ENCODE measurements around the gene CLEC16A. TPM values are rescaled to one million over a fixed set of nuclear protein-coding genes. Genes with fewer than 3 reads are reported as not detected.

The CLEC16A gene
- total RNA-seq, 4 donors from 2014 or later: 20.3 to 25.7 (median 25.1) TPM

DNA sequence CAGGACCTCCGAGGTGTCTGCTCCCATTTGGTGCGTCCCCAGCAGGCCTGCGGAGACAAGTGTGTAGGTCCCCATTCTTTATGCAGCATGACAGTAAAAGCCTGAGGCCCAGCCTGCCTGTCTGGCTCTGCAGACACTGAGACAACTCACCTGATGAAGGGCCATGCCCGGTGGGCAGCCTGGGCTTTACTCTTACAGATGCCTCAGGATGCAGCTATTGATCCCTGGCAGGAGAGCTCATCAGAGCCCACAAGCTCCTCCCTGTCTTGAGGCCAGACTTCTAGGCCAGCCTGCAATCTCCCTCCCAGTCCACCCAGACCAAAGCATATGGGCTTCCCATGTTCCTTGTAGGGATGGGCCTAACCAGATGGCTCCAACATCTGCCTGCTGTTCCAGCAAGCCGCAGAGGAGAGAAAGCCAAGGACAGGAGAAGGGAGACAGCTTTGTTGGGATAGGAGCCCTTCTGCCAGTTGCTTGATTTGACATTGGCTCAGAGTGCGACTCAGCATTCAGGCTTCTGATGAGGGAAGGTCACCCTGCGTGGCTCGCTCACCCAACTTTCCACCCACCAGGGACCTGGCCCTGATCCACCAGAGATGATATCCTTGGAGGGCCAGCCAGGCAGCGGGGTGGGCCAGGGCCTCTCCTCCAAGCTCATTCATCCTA, 224.2 kb downstream of the CLEC16A start:
- H3K4me1 ChIP-seq: peaks cover 0 to 4% (median 0%) of the 10 kb centered on the region in 3 donors
- no peak for DNase-seq
- intact Hi-C loops (cut with DNase I): no loop called here
- H3K36me3 ChIP-seq: peaks cover 0 to 59% (median 8%) of the 10 kb centered on the region in 3 donors
- H3K27me3 ChIP-seq: no peaks in the 10 kb centered on the region
- H3K9me3 ChIP-seq: no peaks in the 10 kb centered on the region
- 85% methylated on average over 5 of the region's 9 CpGs; no CpG with 5 or more reads in 1 of the 2 donors for WGBS, 2 donors
- H3K27ac ChIP-seq: no peak overlapping the region
- no peak for TF ChIP-seq CTCF (IDR thresholded peaks at IDR 0.05)
- TF ChIP-seq POLR2A (IDR thresholded peaks at IDR 0.05): no peak
- no peak overlapping the region for H3K4me3 ChIP-seq

DNA sequence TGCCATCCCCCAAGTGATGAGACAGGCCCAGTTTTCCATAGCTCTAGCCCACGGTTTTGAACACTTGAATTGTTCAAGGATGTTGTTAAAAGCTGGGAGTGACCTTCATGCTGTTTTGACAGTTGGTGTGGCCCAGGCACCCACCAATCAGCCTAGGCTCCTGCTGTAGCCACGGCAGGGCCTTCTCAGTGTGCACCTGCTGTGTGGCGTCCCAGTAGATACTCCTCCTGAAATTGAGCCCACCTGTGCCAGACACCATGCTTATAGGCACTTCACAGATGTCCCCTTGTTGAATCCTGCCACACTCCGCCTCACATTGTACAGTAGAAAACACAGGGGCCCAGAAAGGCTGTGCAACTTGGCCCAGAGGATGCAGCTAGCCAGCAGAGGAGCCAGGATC, 225.3 kb downstream of the CLEC16A start:
- TF ChIP-seq POLR2A (IDR thresholded peaks at IDR 0.05): no peak
- no peak for TF ChIP-seq CTCF (IDR thresholded peaks at IDR 0.05)

DNA sequence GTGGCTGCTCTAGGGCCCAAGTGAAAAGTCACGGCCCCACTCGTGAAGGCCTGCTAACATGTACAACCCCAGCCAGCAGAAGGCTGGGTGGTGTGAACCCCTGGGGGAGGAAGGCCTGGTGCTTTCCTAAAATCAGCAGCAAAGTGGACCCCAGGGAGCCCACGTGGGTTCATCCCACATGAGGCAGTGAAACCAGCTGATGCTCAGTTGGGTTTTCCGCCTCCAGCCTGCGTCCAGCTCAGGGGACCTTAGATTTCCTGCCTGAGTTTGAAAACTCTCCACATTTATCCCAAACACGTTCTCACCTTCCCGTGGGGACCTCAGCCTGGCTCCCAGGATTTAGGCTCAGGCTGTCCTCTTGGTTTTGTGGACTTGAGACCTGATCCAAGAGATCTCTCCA, 225.8 kb downstream of the CLEC16A start:
- no peak overlapping the region for H3K27ac ChIP-seq
- no peaks in the 10 kb centered on the region for H3K27me3 ChIP-seq
- intact Hi-C loops (cut with DNase I): no loop called here
- DNase-seq: no peak
- H3K9me3 ChIP-seq: no peaks in the 10 kb centered on the region
- no peak overlapping the region for H3K4me3 ChIP-seq
- TF ChIP-seq POLR2A (IDR thresholded peaks at IDR 0.05): no peak
- peaks cover 0 to 4% (median 0%) of the 10 kb centered on the region in 3 donors for H3K4me1 ChIP-seq
- 76 to 92% methylated on average over 2 to 5 of the region's 7 CpGs for WGBS, 2 donors
- H3K36me3 ChIP-seq: peaks cover 0 to 75% (median 8%) of the 10 kb centered on the region in 3 donors

More for the DNA sequence above, 225.3 kb downstream of the CLEC16A start:
- Histone ChIP-seq H3K4me1 (peaks cover 0 to 4% (median 0%) of the 10 kb centered on the region in 3 donors), H3K36me3 (peaks cover 0 to 70% (median 8%) of the 10 kb centered on the region in 3 donors), H3K27me3 (no peaks in the 10 kb centered on the region), H3K9me3 (no peaks in the 10 kb centered on the region), H3K4me3 (no peak overlapping the region), H3K27ac (no peak overlapping the region)
- WGBS, 2 donors: 67 to 75% methylated on average over 1 to 2 of the region's 4 CpGs
- DNase-seq: no peak
- intact Hi-C loops (cut with DNase I): no loop called here

DNA sequence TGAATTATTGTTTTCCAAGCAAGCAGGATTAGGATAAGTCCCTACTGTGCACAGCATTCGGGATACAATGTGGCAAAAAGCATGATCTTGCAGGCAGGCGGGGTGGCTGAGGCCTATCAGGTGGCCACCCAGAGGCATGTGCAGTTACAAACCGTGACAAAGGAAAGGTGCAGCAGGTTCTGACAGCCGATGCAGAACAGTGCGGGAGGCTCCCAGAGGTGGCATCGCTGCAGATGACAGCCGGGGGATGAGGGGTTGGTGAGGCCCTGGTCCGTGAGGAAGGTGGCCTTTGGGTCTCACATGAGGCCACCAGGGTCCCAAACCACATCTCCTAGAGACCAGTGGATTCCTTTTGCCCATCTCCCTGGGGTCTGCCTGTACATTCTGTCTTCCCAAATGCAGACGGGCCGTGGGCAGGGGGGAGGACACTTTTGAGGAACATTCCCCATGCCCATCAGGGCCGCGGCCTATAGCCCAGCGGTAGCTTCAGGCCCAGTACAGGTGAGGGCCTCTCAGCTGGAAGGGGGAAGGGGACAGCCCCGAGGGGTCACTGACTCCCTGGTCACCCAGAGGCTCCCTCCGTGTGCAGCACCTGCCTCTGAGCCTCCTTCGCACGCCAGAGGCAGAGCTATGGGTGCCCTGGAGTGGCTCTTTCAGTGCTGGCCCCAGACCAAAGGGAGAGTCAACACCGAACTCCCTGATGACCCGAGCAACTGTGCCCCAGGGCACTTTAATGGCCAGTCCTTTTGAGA, 226.5 kb downstream of the CLEC16A start:
- 89 to 93% methylated on average over 8 of the region's 19 CpGs for WGBS, 2 donors

DNA sequence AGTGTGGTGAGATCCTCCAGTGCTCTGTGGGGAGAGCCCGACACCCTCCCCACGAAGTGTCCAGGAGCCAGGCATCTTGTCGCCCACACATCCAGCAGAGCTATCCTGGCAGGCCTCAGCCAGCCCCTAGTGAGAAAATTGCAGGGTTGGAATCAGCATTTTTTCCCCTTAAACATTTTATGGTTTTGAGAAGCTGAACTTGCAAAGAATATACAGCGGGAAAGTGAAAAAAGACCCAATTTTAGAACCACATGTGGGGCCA, 227.0 kb downstream of the CLEC16A start:
- peaks cover 0 to 4% (median 0%) of the 10 kb centered on the region in 3 donors for H3K4me1 ChIP-seq
- WGBS, 2 donors: 88 to 92% methylated on average over 2 to 3 of the region's 4 CpGs
- no peak for DNase-seq
- no peak overlapping the region for H3K4me3 ChIP-seq
- no peaks in the 10 kb centered on the region for H3K27me3 ChIP-seq
- intact Hi-C loops (cut with DNase I): no loop called here
- no peak overlapping the region for H3K27ac ChIP-seq
- no peaks in the 10 kb centered on the region for H3K9me3 ChIP-seq
- TF ChIP-seq POLR2A (IDR thresholded peaks at IDR 0.05): no peak
- TF ChIP-seq CTCF (IDR thresholded peaks at IDR 0.05): no peak
- H3K36me3 ChIP-seq: peaks cover 0 to 68% (median 8%) of the 10 kb centered on the region in 3 donors

More for the DNA sequence above, 226.5 kb downstream of the CLEC16A start:
- no peak overlapping the region for H3K27ac ChIP-seq
- no peaks in the 10 kb centered on the region for H3K9me3 ChIP-seq
- DNase-seq: no peak
- intact Hi-C loops (cut with DNase I): no loop called here
- H3K27me3 ChIP-seq: no peaks in the 10 kb centered on the region
- H3K4me1 ChIP-seq: peaks cover 0 to 4% (median 0%) of the 10 kb centered on the region in 3 donors
- TF ChIP-seq CTCF (IDR thresholded peaks at IDR 0.05): no peak
- TF ChIP-seq POLR2A (IDR thresholded peaks at IDR 0.05): no peak
- peaks cover 0 to 73% (median 8%) of the 10 kb centered on the region in 3 donors for H3K36me3 ChIP-seq
- no peak overlapping the region for H3K4me3 ChIP-seq
